Fibroblast of skin of scalp (primary cell): ENCODE measurements around the gene DUOX1.
"Not testable (repeated sequence)": the region's sequence is repeated elsewhere in the genome, so short reads cannot be mapped to it uniquely, and the experiment has no call there.

ENCODE experiments used
- DNase-seq: peaks from one replicate; pipeline ENCODE4 v3.0.0-alpha.2; 2013

Gene DUOX1

GRCh38 chr15:45121706-45122417, 7.9 kb upstream of the DUOX1 start:
- DNase-seq, result peak; percentile 77

DNA sequence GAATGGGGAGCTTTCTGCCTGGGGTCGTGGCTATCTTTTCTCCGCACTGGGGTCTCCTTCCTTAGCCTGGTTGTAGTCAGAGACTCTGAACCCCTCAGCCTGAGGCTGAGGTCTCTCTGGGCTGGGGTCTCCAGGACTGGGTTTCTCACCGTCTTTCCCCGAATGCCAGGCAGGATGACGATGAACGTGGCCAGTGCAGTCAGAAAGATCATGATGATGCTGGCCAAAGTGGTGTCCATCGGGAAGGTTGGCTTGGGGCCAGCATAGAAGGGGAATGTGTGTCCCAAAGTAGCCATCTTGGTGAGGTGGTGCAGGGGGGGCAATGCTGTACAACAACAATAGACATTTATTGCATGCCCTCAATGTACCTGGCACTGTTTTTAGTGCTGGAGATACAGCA, 7.1 kb upstream of the DUOX1 start:
- DNase-seq, result no peak

- DNase-seq, result no peak
Observed at GRCh38 chr15:45123397-45123796, 6.4 kb upstream of the DUOX1 start.

- DNase-seq, result peak; percentile 22
Observed at GRCh38 chr15:45126535-45127158, 3.1 kb upstream of the DUOX1 start.

DNA sequence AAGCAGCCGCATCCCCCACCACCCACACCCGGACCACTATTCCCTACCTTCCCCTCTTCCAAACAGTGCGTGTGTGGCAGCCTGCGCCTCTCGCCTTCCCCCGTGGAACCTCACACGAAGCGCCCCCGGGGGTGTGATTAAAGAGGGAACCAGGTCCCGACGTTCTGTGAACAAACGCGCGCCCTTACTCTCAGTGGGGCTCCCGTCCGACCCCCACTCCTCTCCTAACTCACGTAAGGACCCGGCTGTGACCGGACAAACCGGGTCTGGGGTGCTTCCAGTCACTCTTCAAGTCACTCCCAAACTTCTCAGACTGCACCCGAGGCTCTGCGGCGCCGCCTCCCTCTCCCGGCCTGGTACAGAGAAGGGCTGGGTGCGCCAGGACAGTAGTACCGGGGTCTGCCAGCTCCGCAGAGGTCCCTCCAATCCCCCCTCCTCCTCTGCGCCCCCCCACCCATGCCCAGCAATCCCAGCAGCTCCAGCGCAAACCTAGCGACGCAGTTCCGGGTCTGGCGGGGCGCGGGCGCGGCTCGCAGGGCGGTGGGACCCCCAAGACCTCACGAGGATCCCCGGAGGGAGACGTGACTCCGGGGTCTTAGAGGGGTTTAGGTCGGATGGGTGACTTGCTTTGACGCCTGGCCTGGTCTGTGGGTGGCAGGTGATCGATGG, 689 bp upstream of the DUOX1 start:
- DNase-seq, result no peak

DNA sequence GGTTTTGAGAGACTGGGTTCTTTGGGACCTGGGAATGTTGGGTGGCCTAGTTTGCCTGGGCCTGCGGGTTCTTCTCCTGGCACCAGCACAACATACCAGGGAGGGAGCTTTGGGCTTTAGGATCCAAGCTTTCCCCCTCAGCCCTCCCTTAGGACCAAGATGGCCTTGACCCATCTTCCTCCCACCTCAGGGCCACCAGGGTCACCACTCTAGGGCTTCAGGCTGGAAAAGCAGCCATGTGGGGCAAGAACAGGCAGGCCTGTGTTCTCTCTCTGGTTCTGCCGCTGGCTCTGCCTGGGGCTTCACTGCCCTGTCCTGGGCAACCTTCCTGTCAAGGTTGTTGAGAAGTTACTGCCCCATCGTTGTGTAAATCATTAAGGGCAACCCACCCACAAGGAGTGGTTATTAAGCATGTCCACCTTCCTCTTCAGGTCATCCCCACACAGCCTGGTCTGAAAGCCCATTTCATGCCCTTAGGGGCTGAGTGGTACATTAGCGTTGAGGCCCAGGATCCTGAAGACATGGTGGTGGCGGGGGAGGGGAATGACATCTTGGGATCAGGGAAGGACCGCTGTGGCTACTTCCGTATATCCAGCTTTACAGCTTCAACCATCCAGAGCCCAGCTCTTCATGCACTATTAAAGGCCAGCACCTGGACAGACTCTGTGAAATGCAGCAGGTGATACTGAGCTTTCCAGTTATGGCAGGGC, 652 bp downstream of the DUOX1 start:
- no peak for DNase-seq

- no peak for DNase-seq
Observed at GRCh38 chr15:45131510-45131909, 1.7 kb downstream of the DUOX1 start.

DNA sequence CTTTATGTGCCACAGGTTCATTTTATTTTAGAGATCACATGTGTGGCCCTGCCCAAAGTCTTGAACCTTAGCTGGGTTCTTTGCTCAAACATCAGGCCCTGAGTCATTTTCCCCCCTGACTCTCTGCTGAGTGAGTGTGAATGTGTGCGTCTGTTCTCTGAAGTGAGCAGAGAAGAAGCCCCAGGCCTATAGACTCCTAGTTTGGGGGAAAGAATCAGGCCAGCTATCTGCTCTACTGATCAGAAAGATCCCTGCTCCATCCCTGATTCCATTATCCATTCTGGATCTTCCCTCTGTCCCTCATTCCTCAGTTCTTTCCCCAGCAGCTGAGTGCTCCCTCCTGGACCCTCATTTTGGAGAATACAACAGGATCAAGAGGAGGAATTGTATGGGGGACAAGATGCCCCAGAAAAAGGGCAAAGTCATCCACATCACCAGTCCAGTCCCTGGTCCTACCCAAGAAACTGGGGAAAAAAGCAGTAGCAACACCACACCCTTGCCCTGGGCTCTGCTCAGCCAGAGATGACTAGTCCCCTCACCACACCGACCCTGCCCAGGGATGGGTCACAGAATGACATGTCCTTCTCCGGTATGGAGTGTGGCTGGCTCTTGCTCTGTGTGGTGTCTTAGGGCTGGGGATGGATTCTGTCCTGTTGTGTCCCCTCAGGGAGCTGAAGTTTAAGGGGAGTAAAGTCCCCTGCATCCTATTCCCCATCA, 3.2 kb downstream of the DUOX1 start:
- no peak for DNase-seq

DNA sequence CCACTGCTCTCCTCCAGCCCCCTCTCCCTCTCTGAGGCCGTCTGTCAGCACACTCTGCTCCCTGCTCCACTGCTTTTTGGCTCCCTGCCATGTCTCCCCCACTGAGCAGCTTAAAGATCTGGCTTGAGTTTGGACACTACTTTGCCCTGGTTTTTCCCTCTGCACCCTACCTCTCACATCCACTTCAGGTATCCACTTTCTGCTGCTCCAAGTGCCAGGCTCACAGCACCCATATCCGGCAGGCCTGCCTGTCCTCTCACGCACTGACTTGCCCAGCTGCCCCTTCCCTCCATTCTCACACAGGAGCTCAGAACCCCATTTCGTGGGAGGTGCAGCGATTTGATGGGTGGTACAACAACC, 3.7 kb downstream of the DUOX1 start:
- no peak for DNase-seq

DNA sequence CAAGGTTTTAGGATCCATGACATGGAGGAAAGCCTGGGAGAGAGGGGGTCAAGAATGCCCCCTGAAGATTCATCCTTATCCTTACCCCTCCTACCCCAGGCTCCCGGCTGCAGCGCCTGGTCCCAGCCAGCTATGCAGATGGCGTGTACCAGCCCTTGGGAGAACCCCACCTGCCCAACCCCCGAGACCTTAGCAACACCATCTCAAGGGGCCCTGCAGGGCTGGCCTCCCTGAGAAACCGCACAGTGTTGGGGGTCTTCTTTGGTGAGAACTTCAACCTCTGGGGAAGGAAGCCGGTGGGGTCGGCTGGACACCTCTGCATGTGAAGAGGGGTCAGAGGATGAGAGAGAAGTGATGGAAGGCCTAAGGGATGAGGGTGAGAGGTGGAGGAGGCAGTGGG, 4.3 kb downstream of the DUOX1 start:
- DNase-seq, result no peak

- no peak for DNase-seq
Observed at GRCh38 chr15:45134682-45135604, 5.1 kb downstream of the DUOX1 start.

GRCh38 chr15:45135705-45136377, 6.0 kb downstream of the DUOX1 start:
- not testable (repeated sequence) for DNase-seq

GRCh38 chr15:45136378-45136764, 6.6 kb downstream of the DUOX1 start:
- no peak for DNase-seq

DNA sequence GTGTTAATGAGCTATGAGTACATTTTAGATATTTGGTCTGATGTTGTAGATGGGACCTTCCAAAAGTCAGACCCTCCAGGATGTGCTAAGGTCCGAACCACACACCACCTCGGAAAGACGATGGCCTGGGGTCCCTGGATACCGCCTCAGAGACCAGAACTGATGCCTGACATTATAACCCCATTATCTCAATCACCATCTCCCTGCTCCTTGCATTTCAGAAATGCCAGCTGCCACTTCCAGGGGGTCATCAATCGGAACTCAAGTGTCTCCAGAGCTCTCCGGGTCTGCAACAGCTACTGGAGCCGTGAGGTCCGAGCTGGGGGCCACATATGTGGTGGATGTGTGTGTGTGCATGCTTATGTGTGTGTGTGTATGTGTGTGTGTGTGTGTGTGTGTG, 7.9 kb downstream of the DUOX1 start:
- DNase-seq, result no peak

DNA sequence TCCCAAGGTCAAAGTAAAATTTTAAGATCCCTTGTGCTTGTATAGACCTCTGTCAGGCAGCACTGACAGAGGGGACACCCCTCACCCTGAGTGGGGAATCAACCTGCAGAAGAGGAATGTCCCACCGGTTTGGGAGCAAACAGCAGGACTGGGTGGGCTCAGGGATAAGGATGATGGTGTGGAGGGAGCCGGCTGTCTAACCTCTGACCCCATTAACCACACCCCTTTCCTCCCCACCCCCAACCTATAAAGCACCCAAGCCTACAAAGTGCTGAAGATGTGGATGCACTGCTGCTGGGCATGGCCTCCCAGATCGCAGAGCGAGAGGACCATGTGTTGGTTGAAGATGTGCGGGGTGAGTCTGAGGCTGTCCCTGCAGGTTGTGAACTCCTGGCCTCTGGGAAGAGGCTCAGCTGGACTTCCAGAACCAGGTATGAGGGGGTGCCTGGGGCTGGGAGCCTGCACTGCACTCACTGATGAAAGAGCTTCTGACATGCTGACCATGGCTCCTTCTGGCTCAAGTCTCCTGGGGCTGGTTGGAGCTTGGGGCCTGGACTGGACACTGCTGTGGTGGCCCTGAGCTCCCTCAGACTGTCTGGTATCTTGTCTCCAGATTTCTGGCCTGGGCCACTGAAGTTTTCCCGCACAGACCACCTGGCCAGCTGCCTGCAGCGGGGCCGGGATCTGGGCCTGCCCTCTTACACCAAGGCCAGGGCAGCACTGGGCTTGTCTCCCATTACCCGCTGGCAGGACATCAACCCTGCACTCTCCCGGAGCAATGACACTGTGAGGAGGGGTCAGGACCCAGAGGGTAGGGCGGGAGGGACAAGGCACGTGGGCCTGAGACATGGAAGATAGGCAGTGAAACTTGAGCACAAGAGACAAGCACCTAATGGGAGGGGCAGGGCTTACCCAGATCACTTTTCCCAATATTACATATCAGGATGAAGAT, 9.3 kb downstream of the DUOX1 start:
- DNase-seq, result no peak

- DNase-seq, result no peak
Observed at GRCh38 chr15:45139770-45140169, 10.0 kb downstream of the DUOX1 start.

- DNase-seq, result no peak
Observed at GRCh38 chr15:45140557-45141250, 10.9 kb downstream of the DUOX1 start.

DNA sequence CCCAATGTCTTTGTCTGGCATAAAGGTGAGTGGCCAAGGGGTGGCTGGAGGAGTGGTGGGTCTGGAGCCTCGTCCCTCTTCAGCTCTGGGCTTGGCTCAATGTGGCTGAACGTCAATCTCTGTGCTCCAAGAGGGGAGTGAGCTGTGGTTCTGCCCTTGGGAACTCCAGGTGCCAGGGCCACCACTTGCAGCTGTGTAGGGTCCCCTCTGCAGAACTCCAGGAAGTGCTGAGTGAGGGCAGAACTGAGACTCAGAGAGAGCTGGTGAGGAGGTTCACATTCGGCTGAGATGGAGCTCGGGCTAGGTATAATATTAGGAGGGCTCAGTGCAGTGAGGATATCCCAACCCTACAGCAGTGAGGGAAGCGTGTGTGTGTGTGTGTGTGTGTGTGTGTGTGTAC, 11.6 kb downstream of the DUOX1 start:
- no peak for DNase-seq

GRCh38 chr15:45143056-45143455, 13.3 kb downstream of the DUOX1 start:
- no peak for DNase-seq
